OCI-LY1 (cell line): ENCODE measurements around the gene GRB2.
"Not testable (repeated sequence)": the region's sequence is repeated elsewhere in the genome, so short reads cannot be mapped to it uniquely, and the experiment has no call there.

Source experiments
- H2AFZ ChIP-seq: fragments of 200-600 bp; sonication (generic), shearing (Covaris generic); 2 replicates; pipeline ENCODE4 v1.6.0; 2014; ENCODE audit warnings: antibody characterized with exemption, mild to moderate bottlenecking, low read length
- H3F3A ChIP-seq: fragments of 200-600 bp; sonication (generic), shearing (Covaris generic); 2 replicates; pipeline ENCODE4 v1.6.0; 2014; ENCODE audit warnings: mild to moderate bottlenecking, antibody characterized with exemption, low read length, moderate library complexity; ENCODE audit not compliant: insufficient read depth
- H3K27ac ChIP-seq: fragments of 200-600 bp; sonication (generic); 2 replicates; pipeline ENCODE4 v1.5.1; 2014; ENCODE audit warnings: low read length, mixed run types, mild to moderate bottlenecking, low read depth; ENCODE audit not compliant: poor library complexity, severe bottlenecking
- H3K27me3 ChIP-seq: fragments of 200-600 bp; sonication (generic); 2 replicates; pipeline ENCODE4 v1.6.0; 2014; ENCODE audit warnings: antibody characterized with exemption, mild to moderate bottlenecking, low read length, moderate library complexity; ENCODE audit not compliant: insufficient read depth
- H3K36me3 ChIP-seq: fragments of 200-600 bp; sonication (generic); 2 replicates; pipeline ENCODE4 v1.6.1; 2014; ENCODE audit warnings: mild to moderate bottlenecking, antibody characterized with exemption, low read length, moderate library complexity, mixed read lengths; ENCODE audit not compliant: insufficient read depth
- H3K4me1 ChIP-seq: fragments of 200-600 bp; sonication (generic); 2 replicates; pipeline ENCODE4 v1.5.1; 2014; ENCODE audit warnings: mild to moderate bottlenecking, low read length, moderate library complexity; ENCODE audit not compliant: insufficient read depth, severe bottlenecking
- H3K4me2 ChIP-seq: fragments of 200-600 bp; sonication (generic), shearing (Covaris generic); 2 replicates; pipeline ENCODE4 v1.6.1; 2014; ENCODE audit warnings: low read length
- H3K4me3 ChIP-seq: fragments of 200-600 bp; sonication (generic); 2 replicates; pipeline ENCODE4 v1.5.1; 2014; ENCODE audit warnings: low read length, low read depth, mild to moderate bottlenecking, mixed read lengths; ENCODE audit not compliant: poor library complexity, severe bottlenecking
- H3K79me2 ChIP-seq: fragments of 200-600 bp; shearing (Covaris generic); 2 replicates; pipeline ENCODE4 v1.6.1; 2016; ENCODE audit warnings: mixed run types, low read length, mixed read lengths; ENCODE audit not compliant: insufficient read depth
- H3K9ac ChIP-seq: fragments of 200-600 bp; sonication (generic), shearing (Covaris generic); 2 replicates; pipeline ENCODE4 v1.6.1; 2014; ENCODE audit warnings: mild to moderate bottlenecking, low read length, mixed read lengths
- H3K9me2 ChIP-seq: fragments of 200-600 bp; sonication (generic), shearing (Covaris generic); 2 replicates; pipeline ENCODE4 v1.6.1; 2014; ENCODE audit warnings: low read depth, mild to moderate bottlenecking, low read length, mixed read lengths
- H3K9me3 ChIP-seq: fragments of 200-600 bp; shearing (Covaris generic); 2 replicates; pipeline ENCODE4 v1.6.1; 2014; ENCODE audit warnings: low read length, mixed read lengths
- H4K20me1 ChIP-seq: fragments of 200-600 bp; sonication (generic), shearing (Covaris generic); 2 replicates; pipeline ENCODE4 v1.6.0; 2016; ENCODE audit warnings: mild to moderate bottlenecking, low read length; ENCODE audit not compliant: insufficient read depth
- EZH2 ChIP-seq: fragments of 200-600 bp; sonication (generic), shearing (Covaris generic); IDR thresholded peaks from 2 replicates; pipeline ENCODE4 v1.8.0; 2017; ENCODE audit warnings: borderline replicate concordance, mixed run types, mild to moderate bottlenecking, antibody characterized with exemption, low read length, moderate library complexity, mixed read lengths
- TF ChIP-seq, protein P1 (sequence below): fragments of 200-600 bp; sonication (generic), shearing (Covaris generic); IDR thresholded peaks from 2 replicates; pipeline ENCODE4 v1.5.1; 2017; ENCODE audit warnings: mild to moderate bottlenecking, antibody characterized with exemption, low read length, moderate library complexity, mixed read lengths

Gene GRB2

GRCh38 chr17:75380750-75381149, 24.7 kb downstream of the GRB2 start:
- peaks cover 95% of the 10 kb centered on the region for H3K79me2 ChIP-seq
- no peak overlapping the region for H3K9ac ChIP-seq
- H4K20me1 ChIP-seq, result no peaks in the 10 kb centered on the region
- no peaks in the 10 kb centered on the region for H3K9me2 ChIP-seq
- no peaks in the 10 kb centered on the region for H3K9me3 ChIP-seq
- peaks cover 4% of the 10 kb centered on the region; the same call in 1 of the 2 replicates for H3F3A ChIP-seq
- no peak overlapping the region for H3K4me2 ChIP-seq
- no peaks in the 10 kb centered on the region for H3K27me3 ChIP-seq
- no peak overlapping the region for H2AFZ ChIP-seq
- no peak for TF ChIP-seq EZH2
- TF ChIP-seq, protein P1, sequence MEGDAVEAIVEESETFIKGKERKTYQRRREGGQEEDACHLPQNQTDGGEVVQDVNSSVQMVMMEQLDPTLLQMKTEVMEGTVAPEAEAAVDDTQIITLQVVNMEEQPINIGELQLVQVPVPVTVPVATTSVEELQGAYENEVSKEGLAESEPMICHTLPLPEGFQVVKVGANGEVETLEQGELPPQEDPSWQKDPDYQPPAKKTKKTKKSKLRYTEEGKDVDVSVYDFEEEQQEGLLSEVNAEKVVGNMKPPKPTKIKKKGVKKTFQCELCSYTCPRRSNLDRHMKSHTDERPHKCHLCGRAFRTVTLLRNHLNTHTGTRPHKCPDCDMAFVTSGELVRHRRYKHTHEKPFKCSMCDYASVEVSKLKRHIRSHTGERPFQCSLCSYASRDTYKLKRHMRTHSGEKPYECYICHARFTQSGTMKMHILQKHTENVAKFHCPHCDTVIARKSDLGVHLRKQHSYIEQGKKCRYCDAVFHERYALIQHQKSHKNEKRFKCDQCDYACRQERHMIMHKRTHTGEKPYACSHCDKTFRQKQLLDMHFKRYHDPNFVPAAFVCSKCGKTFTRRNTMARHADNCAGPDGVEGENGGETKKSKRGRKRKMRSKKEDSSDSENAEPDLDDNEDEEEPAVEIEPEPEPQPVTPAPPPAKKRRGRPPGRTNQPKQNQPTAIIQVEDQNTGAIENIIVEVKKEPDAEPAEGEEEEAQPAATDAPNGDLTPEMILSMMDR, result no peak
- H3K4me3 ChIP-seq, result no peak overlapping the region
- peaks cover 59% of the 10 kb centered on the region for H3K4me1 ChIP-seq
- H3K27ac ChIP-seq, result no peak overlapping the region
- peaks cover 25% of the 10 kb centered on the region for H3K36me3 ChIP-seq

DNA sequence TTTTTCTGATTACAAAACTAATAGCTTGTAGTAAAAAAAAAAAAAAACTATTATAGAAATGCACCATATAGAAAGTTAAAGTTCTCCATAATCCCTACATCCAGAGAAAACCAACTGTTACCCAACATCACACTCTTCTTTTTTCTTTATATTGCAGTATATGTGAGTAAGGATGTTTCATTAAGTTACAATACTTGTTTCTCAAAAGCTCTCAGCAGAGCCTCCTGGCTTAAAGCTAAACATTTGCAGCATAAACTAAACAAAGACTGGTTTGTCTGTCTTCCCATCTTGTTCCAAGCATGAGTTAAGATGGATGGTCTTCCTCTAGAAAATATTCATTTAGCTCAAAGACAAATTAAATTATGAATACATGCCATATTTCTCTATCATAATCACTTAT, 25.2 kb downstream of the GRB2 start:
- TF ChIP-seq, protein P1, result no peak
- TF ChIP-seq EZH2, result no peak
- no peaks in the 10 kb centered on the region for H3K27me3 ChIP-seq
- no peak overlapping the region for H3K27ac ChIP-seq
- H3K9me3 ChIP-seq, result no peaks in the 10 kb centered on the region
- H3K79me2 ChIP-seq, result peaks cover 93% of the 10 kb centered on the region
- H3K9ac ChIP-seq, result no peak overlapping the region
- peaks cover 4% of the 10 kb centered on the region; the same call in 1 of the 2 replicates for H3F3A ChIP-seq
- H3K4me2 ChIP-seq, result no peak overlapping the region
- H3K4me1 ChIP-seq, result peaks cover 59% of the 10 kb centered on the region
- no peak overlapping the region for H3K4me3 ChIP-seq
- peaks cover 28% of the 10 kb centered on the region for H3K36me3 ChIP-seq
- no peaks in the 10 kb centered on the region for H4K20me1 ChIP-seq
- H3K9me2 ChIP-seq, result no peaks in the 10 kb centered on the region
- H2AFZ ChIP-seq, result no peak overlapping the region

DNA sequence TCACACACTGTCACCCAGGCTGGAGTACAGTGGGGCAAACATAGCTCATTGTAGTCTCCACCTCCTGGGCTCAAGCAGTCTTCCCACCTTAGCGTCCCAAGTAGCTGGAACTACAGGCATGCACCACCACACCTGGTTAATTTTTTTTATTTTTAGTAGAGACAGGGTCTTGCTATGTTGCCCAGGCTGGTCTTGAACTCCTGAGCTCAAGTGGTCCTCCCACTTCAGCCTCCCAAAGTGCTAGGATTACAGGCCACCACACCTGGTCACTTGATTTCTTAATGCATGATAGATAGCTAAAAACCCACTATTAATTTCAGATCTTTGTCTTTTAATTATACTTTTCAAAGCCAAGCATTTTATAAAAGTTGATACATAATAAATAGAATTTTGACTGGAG, 26.1 kb downstream of the GRB2 start:
- H3K9me3 ChIP-seq, H3K9ac ChIP-seq, H4K20me1 ChIP-seq: not testable (repeated sequence)

DNA sequence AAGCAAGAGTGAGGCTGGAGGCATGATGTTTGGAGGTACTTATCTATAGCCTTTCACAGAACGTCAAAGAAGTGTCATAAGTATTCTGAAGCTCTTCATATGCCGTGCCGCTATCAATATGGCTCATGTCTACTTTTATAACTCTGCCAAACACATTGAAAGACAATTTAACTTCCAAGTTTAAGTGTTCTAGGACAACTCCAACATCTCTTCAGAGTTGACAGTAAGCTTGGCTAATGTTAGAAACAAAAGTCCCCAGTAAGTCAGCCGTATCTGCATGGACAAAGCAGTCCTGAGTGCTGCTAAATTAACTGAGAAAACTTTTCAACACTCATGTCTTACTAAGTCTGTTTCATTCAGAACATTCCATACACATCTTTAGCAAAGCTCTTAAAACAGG, 32.2 kb downstream of the GRB2 start:
- Histone ChIP-seq H3K27ac (peak overlapping the region; percentile 28), H3K9ac (no peak overlapping the region), H3F3A (peaks cover 5% of the 10 kb centered on the region), H3K27me3 (no peaks in the 10 kb centered on the region), H2AFZ (no peak overlapping the region), H3K4me3 (no peak overlapping the region), H3K4me1 (peaks cover 60% of the 10 kb centered on the region), H3K79me2 (peaks cover 91% of the 10 kb centered on the region), H3K9me2 (no peaks in the 10 kb centered on the region), H3K9me3 (no peaks in the 10 kb centered on the region), H3K36me3 (peaks cover 54% of the 10 kb centered on the region), H4K20me1 (peaks cover 8% of the 10 kb centered on the region; the same call in 1 of the 2 replicates), H3K4me2 (no peak overlapping the region)
- no peak for TF ChIP-seq EZH2
- TF ChIP-seq, protein P1, result no peak

More for the DNA sequence above, 26.1 kb downstream of the GRB2 start:
- Histone ChIP-seq H3K36me3 (peaks cover 34% of the 10 kb centered on the region), H3K79me2 (peaks cover 93% of the 10 kb centered on the region), H3K4me1 (peaks cover 53% of the 10 kb centered on the region)
- not testable (repeated sequence) for H3K27ac ChIP-seq, H3K4me2 ChIP-seq, H3K9me2 ChIP-seq, H3K27me3 ChIP-seq, H2AFZ ChIP-seq, H3F3A ChIP-seq, H3K4me3 ChIP-seq
